ENCODE results near the gene F7.

F7 gene

GRCh38 chr13:113141601-113141970, 36.0 kb downstream of the F7 start:
- no peak for DNase-seq

- DNase-seq = no peak
Measured at GRCh38 chr13:113142876-113143275, 37.3 kb downstream of the F7 start.

DNA sequence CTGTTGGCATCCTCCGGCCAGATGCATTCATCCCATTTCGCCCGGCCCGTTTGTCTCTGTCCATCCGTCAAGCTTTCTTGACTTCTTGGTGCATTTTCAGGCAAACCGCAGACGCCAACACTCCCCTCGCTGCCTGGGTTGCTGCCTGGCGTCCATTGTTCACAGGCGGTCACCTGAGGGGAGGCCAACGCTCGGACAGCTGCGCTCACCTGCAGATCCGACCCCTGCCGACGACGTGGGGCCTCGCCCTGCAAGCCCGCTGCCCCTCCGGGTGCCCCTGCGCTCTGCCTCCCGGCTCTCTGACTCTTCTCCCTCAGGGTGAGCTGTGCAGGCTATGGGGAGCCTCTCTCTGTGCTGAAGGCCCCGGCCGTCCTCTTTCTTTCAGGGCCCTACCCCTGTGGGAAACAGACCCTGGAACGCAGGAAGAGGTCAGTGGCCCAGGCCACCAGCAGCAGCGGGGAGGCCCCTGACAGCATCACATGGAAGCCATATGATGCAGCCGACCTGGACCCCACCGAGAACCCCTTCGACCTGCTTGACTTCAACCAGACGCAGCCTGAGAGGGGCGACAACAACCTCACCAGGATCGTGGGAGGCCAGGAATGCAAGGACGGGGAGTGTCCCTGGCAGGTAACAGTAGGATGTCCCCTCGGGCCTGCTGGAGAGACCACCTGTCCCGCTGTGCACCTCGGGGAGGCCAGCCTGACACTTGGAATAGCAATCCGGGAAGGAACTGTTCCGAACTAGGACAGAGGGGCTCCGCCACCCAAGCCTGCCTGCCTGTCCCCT, 38.1 kb downstream of the F7 start:
- no peak for DNase-seq

GRCh38 chr13:113144255-113144629, 38.7 kb downstream of the F7 start:
- no peak for DNase-seq

DNA sequence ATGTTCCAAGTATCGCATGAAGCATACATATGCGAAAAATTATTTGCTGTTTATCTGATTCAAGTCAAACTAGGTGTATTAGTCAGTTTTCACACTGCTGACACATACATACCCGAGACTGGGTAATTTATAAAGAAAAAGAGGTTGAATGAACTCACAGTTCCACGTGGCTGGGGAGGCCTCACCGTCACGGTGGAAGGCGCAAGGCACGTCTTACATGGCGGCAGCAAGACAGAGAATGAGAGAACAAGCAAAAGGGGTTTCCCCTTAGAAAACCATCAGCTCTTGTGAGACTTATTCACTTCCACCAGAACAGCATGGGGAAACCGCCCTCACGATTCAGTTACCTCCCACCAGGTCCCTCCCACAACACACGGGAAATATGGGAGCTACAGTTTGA, 39.9 kb downstream of the F7 start:
- DNase-seq = no peak

- no peak for DNase-seq
Measured at GRCh38 chr13:113145911-113146598, 40.5 kb downstream of the F7 start.

GRCh38 chr13:113146750-113147149, 41.2 kb downstream of the F7 start:
- DNase-seq = no peak

DNA sequence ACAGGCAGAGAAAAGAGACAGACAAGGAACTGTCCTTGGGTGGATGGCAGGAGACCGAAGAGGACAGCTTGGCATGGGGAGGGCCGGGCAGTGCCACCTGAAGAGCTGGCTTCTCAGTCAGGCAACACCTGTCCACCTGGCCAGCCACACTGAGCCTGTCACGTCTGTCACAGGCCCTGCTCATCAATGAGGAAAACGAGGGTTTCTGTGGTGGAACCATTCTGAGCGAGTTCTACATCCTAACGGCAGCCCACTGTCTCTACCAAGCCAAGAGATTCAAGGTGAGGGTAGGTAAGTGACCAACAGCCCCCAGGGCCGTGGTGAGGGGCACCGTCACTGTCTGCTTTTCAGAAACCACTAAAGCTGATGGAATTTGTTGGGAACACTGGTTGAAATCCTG, 41.6 kb downstream of the F7 start:
- no peak for DNase-seq

GRCh38 chr13:113148407-113148806, 42.8 kb downstream of the F7 start:
- DNase-seq = no peak

- DNase-seq = no peak
Measured at GRCh38 chr13:113148940-113149503, 43.4 kb downstream of the F7 start.

DNA sequence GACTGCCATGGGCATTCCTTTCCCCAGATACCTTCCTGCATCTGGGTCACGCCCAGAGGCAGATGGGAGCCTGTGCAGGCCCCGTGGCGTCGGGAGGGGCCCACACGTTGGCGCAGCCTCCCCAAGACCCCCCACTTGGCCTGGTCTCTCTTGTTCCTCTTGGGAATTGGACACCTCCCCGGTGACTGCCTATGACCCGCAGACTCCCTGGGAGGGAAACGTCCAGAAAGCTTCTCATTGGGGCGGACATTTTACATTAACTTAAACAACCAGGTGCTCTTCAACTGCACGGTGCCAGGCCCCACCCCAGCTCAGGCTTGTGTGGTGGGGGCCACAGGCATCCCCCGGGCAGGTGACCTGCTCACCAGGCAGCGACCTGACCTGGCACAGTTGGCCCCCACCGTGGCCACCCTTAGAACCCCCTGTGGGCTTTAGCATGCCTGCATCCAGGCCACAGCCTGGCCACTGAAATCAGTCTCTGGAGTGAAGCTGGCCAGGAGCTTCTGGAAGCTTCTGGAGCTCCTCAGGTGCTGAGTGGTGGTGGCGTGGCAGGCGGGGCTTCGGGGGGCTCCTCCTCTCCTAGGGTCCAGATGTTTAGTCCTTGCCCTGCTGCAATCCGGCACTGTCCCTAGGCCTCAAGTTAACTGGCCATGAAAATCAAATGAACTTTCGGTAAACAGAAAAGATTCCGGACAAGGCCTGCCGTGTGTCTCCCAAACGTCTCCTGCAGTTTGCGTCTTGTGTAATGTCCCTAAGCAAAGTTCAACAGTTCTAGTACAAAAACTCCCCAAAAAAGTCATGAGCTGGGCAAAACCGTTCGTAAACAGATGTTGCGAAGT, 44.3 kb downstream of the F7 start:
- DNase-seq = no peak

- DNase-seq = no peak
Measured at GRCh38 chr13:113150550-113151365, 45.2 kb downstream of the F7 start.

DNA sequence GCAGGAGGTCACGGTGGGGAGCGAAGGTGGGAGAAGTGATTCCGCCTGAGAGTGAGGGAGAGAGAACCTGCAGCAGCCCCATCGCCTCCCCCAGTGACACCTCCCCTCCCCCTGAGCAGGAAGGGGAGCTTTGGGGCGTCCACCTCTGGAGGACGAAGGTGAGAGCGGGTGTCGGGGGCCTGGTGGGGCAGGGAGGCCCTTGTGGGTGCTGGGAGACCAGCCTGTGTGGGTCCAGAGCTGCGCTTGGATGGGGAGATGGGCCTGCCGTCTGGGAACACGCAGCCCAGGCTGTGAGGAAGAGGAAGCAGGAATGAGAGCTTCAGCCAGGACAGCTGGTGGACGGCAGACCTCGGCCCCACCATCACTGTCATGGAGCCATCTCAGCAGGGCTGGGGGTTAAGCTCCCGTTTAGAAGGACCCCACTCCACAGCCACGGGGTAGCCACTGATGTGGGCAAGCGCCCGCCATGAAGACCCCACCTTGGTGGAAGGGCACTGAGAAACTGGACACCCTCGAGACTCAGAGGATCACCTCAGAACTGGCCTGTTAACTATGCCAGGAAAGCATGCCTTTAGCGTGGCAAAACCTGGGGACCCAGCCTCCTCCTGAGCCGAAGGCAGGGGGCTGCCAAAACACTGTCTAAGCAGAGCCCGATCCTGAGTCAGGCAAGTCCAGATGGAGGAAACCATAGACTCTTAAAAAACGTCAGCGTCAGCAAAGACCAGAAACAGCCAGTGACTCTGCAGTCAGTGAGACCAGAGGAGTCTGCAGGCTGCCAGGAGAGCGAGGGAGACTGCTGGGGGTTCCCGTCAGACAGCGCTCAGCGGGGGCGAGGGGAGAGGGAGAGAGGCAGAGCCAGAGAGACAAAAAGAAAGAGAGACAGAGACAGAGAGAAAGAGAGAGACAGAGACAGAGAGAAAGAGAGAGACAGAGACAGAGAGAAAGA, 46.4 kb downstream of the F7 start:
- DNase-seq = no peak

GRCh38 chr13:113152691-113152983, 47.0 kb downstream of the F7 start:
- no peak for DNase-seq

- no peak for DNase-seq
Measured at GRCh38 chr13:113152984-113153809, 47.6 kb downstream of the F7 start.

GRCh38 chr13:113153810-113154748, 48.5 kb downstream of the F7 start:
- peak; percentile 15 for DNase-seq

DNA sequence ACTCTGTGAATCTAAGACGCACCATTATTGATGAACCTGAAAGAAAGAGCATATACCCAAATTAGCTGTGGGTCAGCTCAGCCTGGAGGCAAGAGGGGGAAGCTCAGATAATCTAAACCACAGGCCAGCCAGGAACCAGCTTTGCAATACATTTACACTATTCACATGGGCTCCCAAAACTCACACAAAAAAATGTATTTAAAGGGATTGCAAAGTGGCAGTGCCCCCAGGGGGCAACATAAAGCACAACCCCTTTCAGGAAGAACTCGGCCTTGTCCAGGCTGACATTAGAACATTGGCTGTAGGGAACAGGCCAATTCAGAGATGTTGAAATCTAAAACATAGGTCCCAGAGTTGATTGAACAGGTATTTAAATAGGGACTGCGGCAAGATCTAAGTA, 49.6 kb downstream of the F7 start:
- no peak for DNase-seq

DNA sequence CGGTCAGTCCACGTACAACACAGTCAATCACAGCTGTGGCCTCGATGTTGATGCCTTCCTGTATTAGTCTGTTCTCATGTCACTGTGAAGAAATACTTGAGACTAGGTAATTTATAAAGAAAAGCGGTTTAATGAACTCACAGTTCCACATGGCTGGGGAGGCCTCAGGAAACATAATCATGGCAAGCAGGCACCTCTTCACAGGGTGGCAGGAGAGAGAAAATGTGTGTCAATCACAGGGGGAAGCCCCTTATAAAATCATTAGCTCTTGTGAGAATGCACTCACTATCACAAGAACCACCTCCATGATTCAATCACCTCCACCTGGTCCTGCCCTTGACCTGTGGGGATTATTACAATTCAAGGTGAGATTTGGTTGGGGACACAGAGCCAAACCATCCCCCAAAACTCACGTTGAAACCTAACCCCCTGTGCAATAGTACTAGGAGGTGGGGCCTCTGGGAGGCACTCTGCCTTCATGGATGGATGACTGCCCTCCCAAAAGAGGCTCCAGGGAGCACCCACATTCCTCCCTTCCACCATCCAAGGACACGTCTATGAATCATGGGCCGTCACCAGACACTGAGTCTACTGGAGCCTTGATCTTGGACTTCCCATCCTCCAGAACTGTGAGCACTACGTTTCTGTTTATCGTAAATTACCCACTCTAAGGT, 50.5 kb downstream of the F7 start:
- no peak for DNase-seq

Measured in DMS79 (cell line).